ENCODE measurements around the gene SLC12A6. TPM values are rescaled to one million over a fixed set of nuclear protein-coding genes. Genes with fewer than 3 reads are reported as not detected.

SLC12A6 gene
- total and polyA plus RNA-seq, 2 of the 13 experiments (the other 11 are each of a cell fraction or from before 2014, with no cell fraction given): 15.2 to 30.1 TPM

GRCh38 chr15:34366271-34367065 is 28.9 kb upstream of the SLC12A6 start (continued):
- TF ChIP-seq ZNF709 (CRISPR knock-in tag; IDR thresholded peaks at IDR 0.05) (no peak), SPEN (CRISPR knock-in tag; IDR thresholded peaks at IDR 0.05; ENCODE audit: low read depth) (peak; percentile 50; the same call in 1 of the 2 replicates), REST (IDR thresholded peaks at IDR 0.05; ENCODE audit: borderline replicate concordance in 1 of 2, low read depth in 1 of 2, low read length in 2 of 2) (no peak), NR2C2 (CRISPR knock-in tag; IDR thresholded peaks at IDR 0.05; ENCODE audit: borderline replicate concordance) (no peak), ZNF562 (CRISPR knock-in tag; IDR thresholded peaks at IDR 0.05; ENCODE audit: borderline replicate concordance) (no peak), ZSCAN29 (CRISPR knock-in tag; conservative IDR thresholded peaks at IDR 0.05) (no peak), IRF2 (CRISPR knock-in tag; IDR thresholded peaks at IDR 0.05) (peak; percentile 18; the same call in 1 of the 2 replicates), ETV6 (CRISPR knock-in tag; conservative IDR thresholded peaks at IDR 0.05) (no peak), ZNF101 (CRISPR knock-in tag; IDR thresholded peaks at IDR 0.05; ENCODE audit: borderline replicate concordance, low read depth) (no peak), ZBTB1 (CRISPR knock-in tag; IDR thresholded peaks at IDR 0.05; ENCODE audit: borderline replicate concordance) (no peak), ZSCAN25 (CRISPR knock-in tag; IDR thresholded peaks at IDR 0.05) (no peak), CHD2 (IDR thresholded peaks at IDR 0.05; ENCODE audit: low read depth, low read length) (0 out of 2 replicates have a peak, but pooled peaks have one; percentile 22), ZBTB39 (CRISPR knock-in tag; IDR thresholded peaks at IDR 0.05) (no peak), ZNF34 (CRISPR knock-in tag; IDR thresholded peaks at IDR 0.05; ENCODE audit: borderline replicate concordance) (no peak)

Data from HepG2 (cell line).